ENCODE results near the gene THBD. TPM values are rescaled to one million over a fixed set of nuclear protein-coding genes. Genes with fewer than 3 reads are reported as not detected.
A peak's percentile ranks its signal among the peaks of the same experiment; 100 is the strongest.

Gene THBD
- total RNA-seq, 4 donors from 2014 or later = 54.9 to 93.4 (median 75.1) TPM

GRCh38 chr20:23063168-23063567 is 13.7 kb upstream of the THBD start:
- Histone ChIP-seq H3K27me3 (peaks cover 0 to 7% (median 0%) of the 10 kb centered on the region in 4 donors), H3K4me1 (peaks cover 12 to 65% (median 36%) of the 10 kb centered on the region in 3 donors), H3K27ac (no peak overlapping the region), H3K4me3 (no peak overlapping the region), H3K36me3 (no peaks in the 10 kb centered on the region), H3K9me3 (no peaks in the 10 kb centered on the region)
- WGBS, 2 donors = 79 to 83% methylated on average over 3 of the region's 3 CpGs
- TF ChIP-seq POLR2A (IDR thresholded peaks at IDR 0.05) (no peak), CTCF (IDR thresholded peaks at IDR 0.05) (no peak)
- intact Hi-C loops (cut with DNase I) = no loop called here
- DNase-seq = no peak

GRCh38 chr20:23062632-23063031 is 13.2 kb upstream of the THBD start:
- peaks cover 0 to 6% (median 0%) of the 10 kb centered on the region in 4 donors for H3K27me3 ChIP-seq
- no peak for DNase-seq
- H3K4me1 ChIP-seq = peaks cover 12 to 65% (median 36%) of the 10 kb centered on the region in 3 donors
- intact Hi-C loops (cut with DNase I) = no loop called here
- no peaks in the 10 kb centered on the region for H3K36me3 ChIP-seq
- H3K9me3 ChIP-seq = no peaks in the 10 kb centered on the region
- peak overlapping the region in 2 of 4 donors; percentile 66 to 85 for H3K27ac ChIP-seq
- no peak for TF ChIP-seq CTCF (IDR thresholded peaks at IDR 0.05)
- TF ChIP-seq POLR2A (IDR thresholded peaks at IDR 0.05) = no peak
- H3K4me3 ChIP-seq = no peak overlapping the region

GRCh38 chr20:23061734-23062561 is 12.5 kb upstream of the THBD start:
- Histone ChIP-seq H3K36me3 (no peaks in the 10 kb centered on the region), H3K4me1 (peaks cover 12 to 65% (median 36%) of the 10 kb centered on the region in 3 donors)

GRCh38 chr20:23061262-23061661 is 11.8 kb upstream of the THBD start:
- Histone ChIP-seq H3K9me3 (peaks cover 0 to 4% (median 0%) of the 10 kb centered on the region in 3 donors), H3K36me3 (no peaks in the 10 kb centered on the region), H3K27ac (peak overlapping the region in 3 of 4 donors; percentile 36 to 85 (median 66)), H3K4me1 (peaks cover 12 to 65% (median 36%) of the 10 kb centered on the region in 3 donors), H3K4me3 (peak overlapping the region in 1 of 4 donors; percentile 9), H3K27me3 (no peaks in the 10 kb centered on the region)
- 69 to 73% methylated on average over 1 to 4 of the region's 5 CpGs for WGBS, 2 donors
- intact Hi-C loops (cut with DNase I) = no loop called here
- no peak for DNase-seq
- TF ChIP-seq CTCF (IDR thresholded peaks at IDR 0.05) (no peak), POLR2A (IDR thresholded peaks at IDR 0.05) (no peak)

More at GRCh38 chr20:23061734-23062561, 12.5 kb upstream of the THBD start:
- TF ChIP-seq CTCF (IDR thresholded peaks at IDR 0.05) (peak in 4 of 6 experiments; percentile 24 to 51 (median 32)), POLR2A (IDR thresholded peaks at IDR 0.05) (no peak)
- DNase-seq = no peak
- intact Hi-C loops (cut with DNase I) = no loop called here
- Histone ChIP-seq H3K9me3 (peaks cover 0 to 1% (median 0%) of the 10 kb centered on the region in 3 donors), H3K27me3 (no peaks in the 10 kb centered on the region), H3K4me3 (peak overlapping the region in 1 of 4 donors; percentile 9), H3K27ac (peak overlapping the region in 3 of 4 donors; percentile 36 to 85 (median 66))
- 25 to 46% methylated on average over 6 to 7 of the region's 8 CpGs for WGBS, 2 donors

GRCh38 chr20:23060629-23061028 is 11.2 kb upstream of the THBD start:
- Histone ChIP-seq H3K36me3 (no peaks in the 10 kb centered on the region), H3K4me1 (peaks cover 12 to 63% (median 36%) of the 10 kb centered on the region in 3 donors), H3K27me3 (no peaks in the 10 kb centered on the region), H3K27ac (peak overlapping the region in 1 of 4 donors; percentile 85), H3K9me3 (peaks cover 0 to 4% (median 0%) of the 10 kb centered on the region in 3 donors), H3K4me3 (no peak overlapping the region)
- no peak for DNase-seq
- WGBS, 2 donors = 69 to 70% methylated on average over 3 of the region's 4 CpGs
- intact Hi-C loops (cut with DNase I) = no loop called here
- TF ChIP-seq CTCF (IDR thresholded peaks at IDR 0.05) (no peak), POLR2A (IDR thresholded peaks at IDR 0.05) (no peak)
